Fibroblast of skin of back (primary cell): ENCODE results near the gene MANSC1.
"Not testable (repeated sequence)": the region's sequence is repeated elsewhere in the genome, so short reads cannot be mapped to it uniquely, and the experiment has no call there.

Source experiments
- DNase-seq: peaks from one replicate; pipeline ENCODE4 v3.0.0-alpha.2; 2013

MANSC1 gene

DNA sequence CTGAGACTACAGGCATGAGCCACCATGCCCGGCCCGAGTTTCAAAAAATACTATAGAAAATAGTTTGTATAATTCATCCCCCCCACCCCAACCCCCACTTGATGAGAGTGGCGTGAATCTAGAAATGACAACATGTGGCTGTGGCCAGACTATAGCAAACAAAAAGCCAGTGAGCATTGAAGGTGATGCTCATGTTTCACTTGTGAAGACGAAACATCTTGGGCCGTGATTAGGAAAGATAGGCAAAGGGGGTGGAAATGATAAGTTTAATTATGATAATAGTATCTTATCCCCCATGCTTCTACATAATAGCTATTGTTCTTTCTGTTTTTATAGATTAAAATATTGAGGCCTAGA, 15.4 kb upstream of the MANSC1 start:
- DNase-seq: no peak

DNA sequence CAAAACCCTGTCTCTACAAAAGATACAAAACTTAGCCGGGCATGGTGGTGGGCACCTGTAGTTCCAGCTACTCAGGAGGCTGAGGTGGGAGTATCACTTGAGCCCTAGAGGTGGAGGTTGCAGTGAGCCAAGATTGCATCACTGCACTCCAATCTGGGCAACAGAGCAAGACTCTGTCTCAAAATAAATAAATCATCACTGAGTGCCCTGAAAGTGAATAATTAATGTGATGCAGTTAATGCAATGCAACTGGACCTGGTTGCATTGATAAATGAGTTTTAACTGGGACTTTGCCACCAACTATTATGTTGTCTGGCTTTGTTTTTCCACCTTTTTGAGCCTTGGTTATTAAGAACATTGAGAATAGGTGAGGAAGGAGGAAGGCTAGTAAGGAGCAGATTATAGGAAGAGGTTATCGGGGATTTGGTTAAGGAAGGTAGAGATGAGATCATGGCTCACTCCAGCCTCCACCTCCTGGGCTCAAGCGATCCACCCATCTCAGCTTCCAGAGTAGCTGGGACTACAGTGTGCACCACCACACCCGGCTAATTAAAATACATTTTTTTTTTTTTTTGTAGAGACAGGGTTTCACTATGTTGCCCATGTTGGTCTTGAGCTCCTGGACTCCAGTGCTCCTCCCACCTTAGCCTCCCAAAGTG, 14.9 kb upstream of the MANSC1 start:
- DNase-seq: no peak

DNA sequence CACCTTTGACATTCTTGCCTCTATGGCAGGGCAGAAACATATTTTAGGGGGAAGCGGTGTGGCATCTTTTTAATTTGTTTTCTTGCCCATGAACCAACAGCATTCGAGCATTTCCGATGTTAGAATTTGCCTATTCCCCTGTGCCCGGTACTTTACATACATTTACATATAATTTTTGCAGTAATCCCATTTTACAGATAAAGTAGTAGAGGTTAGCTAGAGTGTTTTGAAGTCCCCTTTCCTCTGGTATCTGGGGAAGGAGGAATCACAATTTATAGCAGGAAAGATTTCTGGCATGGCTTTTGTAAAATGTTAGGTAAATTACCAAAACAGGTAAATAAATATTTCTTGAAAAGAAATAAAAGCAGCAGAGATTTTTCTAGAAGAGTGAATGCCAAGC, 8.5 kb upstream of the MANSC1 start:
- DNase-seq: no peak

GRCh38 chr12:12357719-12358461, 7.8 kb upstream of the MANSC1 start:
- no peak for DNase-seq

- DNase-seq: peak; percentile 93
Measured at GRCh38 chr12:12356896-12357718, 7.1 kb upstream of the MANSC1 start, which contains the start of gene BORCS5. TSS of gene BORCS5 (plus strand) at chr12:12357078. CDS start at chr12:12357452, 374 bp downstream.

DNA sequence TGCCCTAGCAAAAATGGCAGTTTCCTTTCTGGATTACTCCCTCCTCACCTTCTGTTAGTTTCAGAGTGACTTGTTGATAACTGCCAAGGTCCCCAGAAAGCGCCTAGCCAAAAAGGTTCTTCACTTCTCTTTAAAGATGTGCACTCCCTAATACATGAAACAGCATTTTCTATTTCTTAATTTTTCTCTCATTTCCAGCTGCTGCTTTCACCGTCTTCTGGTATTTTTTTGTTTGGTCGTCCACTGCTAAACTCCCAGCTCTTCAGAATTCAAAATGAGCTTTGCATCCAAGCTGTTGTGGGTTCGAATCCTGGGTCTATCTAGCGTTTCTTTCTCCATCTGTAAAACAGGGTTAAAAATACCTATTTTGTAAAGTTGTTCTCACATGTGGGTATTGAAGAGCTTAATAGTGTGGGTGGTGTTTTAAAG, 6.4 kb upstream of the MANSC1 start:
- DNase-seq: no peak

GRCh38 chr12:12353807-12354206, 3.8 kb upstream of the MANSC1 start:
- no peak for DNase-seq

- DNase-seq: no peak
Measured at GRCh38 chr12:12353276-12353675, 3.2 kb upstream of the MANSC1 start.

DNA sequence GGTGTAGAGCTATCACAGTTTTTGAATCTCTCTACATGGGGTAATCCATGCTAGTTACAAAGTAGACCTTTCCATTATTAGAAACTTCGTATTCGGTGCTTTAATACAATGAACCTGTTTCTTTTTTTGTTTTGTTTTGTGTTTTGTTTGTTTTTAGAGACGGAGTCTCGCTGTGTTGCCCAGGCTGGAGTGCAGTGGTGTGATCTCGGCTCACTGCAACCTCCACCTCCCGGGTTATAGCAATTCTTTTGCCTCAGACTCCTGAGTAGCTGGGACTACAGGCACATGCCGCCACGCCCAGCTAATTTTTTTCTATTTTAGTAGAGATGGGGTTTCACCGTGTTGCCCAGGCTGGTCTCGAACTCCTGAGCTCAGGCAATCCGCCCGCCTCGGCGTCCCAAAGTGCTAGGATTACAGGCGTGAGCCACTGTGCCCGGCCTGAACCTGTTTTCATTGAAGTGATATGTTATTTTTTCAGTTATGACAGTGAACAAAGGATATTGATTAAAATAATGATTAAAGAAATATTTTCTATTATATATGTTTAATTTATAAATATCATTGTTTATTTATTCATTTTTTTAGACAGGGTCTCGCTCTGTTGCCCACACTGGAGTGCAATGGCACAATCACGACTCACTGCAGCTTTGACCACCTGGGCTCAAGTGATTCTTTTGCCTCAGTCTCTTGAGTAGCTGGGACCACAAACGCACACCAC, 1.6 kb upstream of the MANSC1 start:
- DNase-seq: not testable (repeated sequence)

GRCh38 chr12:12350868-12351463, 924 bp upstream of the MANSC1 start:
- DNase-seq: no peak

DNA sequence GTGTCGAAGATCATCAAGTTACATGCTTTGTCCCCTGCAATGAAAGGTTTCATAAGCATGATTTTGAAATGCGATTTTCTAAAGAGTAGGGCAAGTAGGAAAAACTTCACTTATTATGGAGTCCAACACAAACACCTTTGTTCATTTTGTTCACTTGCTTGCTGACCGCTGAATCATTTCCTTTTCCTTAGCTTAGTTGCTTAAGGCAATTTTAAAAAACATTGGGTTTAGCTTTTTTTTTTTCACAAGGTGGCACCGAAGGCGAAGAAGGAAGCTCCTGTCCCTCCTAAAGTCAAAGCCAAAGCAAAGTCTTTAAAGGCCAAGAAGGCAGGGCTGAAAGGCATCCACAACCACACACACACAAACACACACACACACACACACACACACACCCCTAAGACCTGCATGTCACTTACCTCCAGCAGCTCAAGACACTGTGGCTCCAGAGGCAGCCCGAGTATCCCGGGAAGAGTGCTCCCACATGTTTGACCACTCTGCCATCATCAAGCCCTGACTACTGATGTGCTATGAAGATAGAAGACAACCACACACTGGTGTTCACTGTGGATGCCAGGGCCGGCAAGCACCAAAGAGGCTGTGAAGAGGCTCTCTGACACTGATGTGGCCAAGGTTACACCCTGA, 11.4 kb downstream of the MANSC1 start:
- no peak for DNase-seq

DNA sequence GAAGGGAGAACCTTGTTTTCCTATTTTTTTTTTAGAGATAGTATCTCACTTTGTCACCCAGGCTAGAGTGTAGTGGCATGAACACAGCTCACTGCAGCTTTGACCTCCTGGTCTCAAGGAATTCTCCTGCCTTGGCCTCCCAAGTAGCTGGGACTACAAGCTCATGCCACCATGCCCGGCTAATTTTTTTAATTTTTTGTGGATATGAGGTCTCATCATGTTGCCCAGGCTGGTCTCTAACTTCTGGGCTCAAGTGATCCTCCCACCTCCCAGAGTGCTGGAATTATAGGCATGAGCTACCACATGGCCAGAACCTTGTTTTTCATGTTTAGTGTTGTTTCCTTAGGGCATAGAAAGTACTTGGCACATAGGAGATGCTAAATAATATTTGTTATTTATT, 13.5 kb downstream of the MANSC1 start:
- no peak for DNase-seq

DNA sequence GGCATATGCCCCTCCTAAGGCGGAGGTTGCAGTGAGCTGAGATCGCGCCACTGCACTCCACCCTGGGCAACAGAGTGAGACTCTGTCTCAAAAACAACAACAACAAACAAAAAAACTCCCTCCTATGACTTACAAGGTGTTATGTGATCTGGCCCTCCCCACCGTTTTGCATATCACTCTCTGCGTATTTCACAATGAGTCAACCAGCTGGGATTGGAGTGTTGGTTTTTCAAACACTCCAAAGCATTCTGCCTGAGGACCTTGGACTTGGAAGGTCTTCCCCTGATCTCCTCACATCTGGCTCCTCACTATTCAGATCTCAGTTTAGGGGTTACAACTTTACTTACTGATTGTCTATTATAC, 14.0 kb downstream of the MANSC1 start:
- DNase-seq: no peak

GRCh38 chr12:12334367-12335040, 15.5 kb downstream of the MANSC1 start:
- peak; percentile 43 for DNase-seq

- peak; percentile 66 for DNase-seq
Measured at GRCh38 chr12:12333407-12334366, 16.4 kb downstream of the MANSC1 start.

DNA sequence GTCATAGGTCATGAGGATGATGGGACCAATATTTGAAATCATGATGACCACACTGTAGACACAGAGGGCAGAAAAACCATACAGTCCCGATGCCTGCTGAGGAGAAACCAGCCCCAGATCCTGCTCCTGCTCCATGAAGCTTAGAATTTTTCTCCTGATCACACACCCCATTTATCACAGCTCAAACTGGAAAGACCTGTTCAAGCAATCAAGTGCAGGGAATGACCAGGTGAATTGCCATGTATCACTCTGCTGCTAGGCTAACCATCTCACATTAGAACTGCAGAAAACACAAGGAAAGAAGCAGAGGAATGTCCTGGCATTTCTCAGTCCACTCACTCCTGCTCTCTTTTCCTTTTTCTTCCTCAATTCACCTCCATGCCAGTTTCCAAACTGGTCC, 18.1 kb downstream of the MANSC1 start:
- DNase-seq: no peak

- peak; percentile 31 for DNase-seq
Measured at GRCh38 chr12:12331244-12331771, 18.7 kb downstream of the MANSC1 start.

- DNase-seq: peak; percentile 67
Measured at GRCh38 chr12:12327802-12328201, 22.2 kb downstream of the MANSC1 start.

- no peak for DNase-seq
Measured at GRCh38 chr12:12326262-12326661, 23.8 kb downstream of the MANSC1 start.

- DNase-seq: peak; percentile 44
Measured at GRCh38 chr12:12323591-12323990, 26.5 kb downstream of the MANSC1 start.
